Stimulated activated naive B cell treated with anti-CD40 and anti-IgM and Interleukin-4, amounts not matched to agents 10 μg/mL and 1 μg/mL and 100 μg/mL, for 72 hours (primary cell): ENCODE measurements around the gene SBK2.
"Not testable (repeated sequence)": the region's sequence is repeated elsewhere in the genome, so short reads cannot be mapped to it uniquely, and the experiment has no call there.

ENCODE experiments used
- ATAC-seq, 2 donors: fragments of 150-1000 bp; cut with Tn5 transposase; replicated peaks; 2 replicates each; pipeline ENCODE4 v1.10.0; 2021; ENCODE audit warnings: moderate library complexity in 1 of 2
- DNase-seq: peaks from one replicate; pipeline ENCODE4 v3.0.0; 2021
- H3K27ac Mint-ChIP-seq: one replicate; pipeline ENCODE4 v1.8.0; 2022; ENCODE audit warnings: mild to moderate bottlenecking, mixed read lengths
- H3K27me3 Mint-ChIP-seq, 2 donors: one replicate each; pipeline ENCODE4 v1.8.0; 2022; ENCODE audit warnings: mixed read lengths in 2 of 2
- H3K36me3 Mint-ChIP-seq, 2 donors: one replicate each; pipeline ENCODE4 v1.8.0; 2022; ENCODE audit warnings: mixed read lengths in 2 of 2, mild to moderate bottlenecking in 1 of 2
- H3K4me1 Mint-ChIP-seq, 2 donors: one replicate each; pipeline ENCODE4 v1.8.0; 2022; ENCODE audit warnings: mixed read lengths in 2 of 2, mild to moderate bottlenecking in 1 of 2
- H3K4me3 Mint-ChIP-seq, 2 donors: one replicate each; pipeline ENCODE4 v1.8.0; 2022; ENCODE audit warnings: mild to moderate bottlenecking in 2 of 2, mixed read lengths in 2 of 2, moderate library complexity in 1 of 2
- H3K9me3 Mint-ChIP-seq, 2 donors: one replicate each; pipeline ENCODE4 v1.8.0; 2022; ENCODE audit warnings: mixed read lengths in 2 of 2, mild to moderate bottlenecking in 1 of 2

Gene SBK2

GRCh38 chr19:55576746-55577145, 39.8 kb upstream of the SBK2 start:
- no peaks in the 10 kb centered on the region for H3K27me3 Mint-ChIP-seq
- peaks cover 23 to 27% of the 10 kb centered on the region in 2 donors for H3K36me3 Mint-ChIP-seq
- ATAC-seq = no peak
- DNase-seq = no peak
- peaks cover 15 to 17% of the 10 kb centered on the region in 2 donors for H3K4me1 Mint-ChIP-seq
- no peak overlapping the region for H3K27ac Mint-ChIP-seq
- H3K4me3 Mint-ChIP-seq = no peak overlapping the region
- peaks cover 2 to 4% of the 10 kb centered on the region in 2 donors for H3K9me3 Mint-ChIP-seq

- not testable (repeated sequence) for H3K4me3 Mint-ChIP-seq, H3K4me1 Mint-ChIP-seq, H3K27ac Mint-ChIP-seq, DNase-seq, ATAC-seq, H3K9me3 Mint-ChIP-seq, H3K27me3 Mint-ChIP-seq
- H3K36me3 Mint-ChIP-seq = peaks cover 18 to 22% of the 10 kb centered on the region in 2 donors
Measured at GRCh38 chr19:55573929-55574328, 37.0 kb upstream of the SBK2 start.

GRCh38 chr19:55569477-55569876, 32.5 kb upstream of the SBK2 start:
- ATAC-seq, H3K36me3 Mint-ChIP-seq, DNase-seq, H3K9me3 Mint-ChIP-seq, H3K4me3 Mint-ChIP-seq, H3K4me1 Mint-ChIP-seq, H3K27ac Mint-ChIP-seq: not testable (repeated sequence)
- peaks cover 13 to 19% of the 10 kb centered on the region in 2 donors for H3K27me3 Mint-ChIP-seq

- H3K9me3 Mint-ChIP-seq = no peaks in the 10 kb centered on the region
- no peak overlapping the region for H3K4me3 Mint-ChIP-seq
- H3K4me1 Mint-ChIP-seq = no peaks in the 10 kb centered on the region
- H3K36me3 Mint-ChIP-seq = no peaks in the 10 kb centered on the region
- no peak overlapping the region for H3K27ac Mint-ChIP-seq
- DNase-seq (no peak), ATAC-seq (no peak)
- H3K27me3 Mint-ChIP-seq = peaks cover 22 to 25% of the 10 kb centered on the region in 2 donors
Measured at GRCh38 chr19:55567708-55568328, 30.9 kb upstream of the SBK2 start.

- no peak overlapping the region for H3K4me3 Mint-ChIP-seq
- H3K36me3 Mint-ChIP-seq = no peaks in the 10 kb centered on the region
- H3K27me3 Mint-ChIP-seq = peaks cover 22 to 25% of the 10 kb centered on the region in 2 donors
- ATAC-seq (no peak), DNase-seq (no peak)
- H3K27ac Mint-ChIP-seq = no peak overlapping the region
- no peaks in the 10 kb centered on the region for H3K9me3 Mint-ChIP-seq
- H3K4me1 Mint-ChIP-seq = no peaks in the 10 kb centered on the region
Measured at GRCh38 chr19:55566823-55567222, 29.9 kb upstream of the SBK2 start.

- Mint-ChIP-seq H3K4me1 (no peaks in the 10 kb centered on the region), H3K4me3 (no peak overlapping the region), H3K36me3 (no peaks in the 10 kb centered on the region), H3K9me3 (peaks cover 3 to 4% of the 10 kb centered on the region in 2 donors), H3K27ac (no peak overlapping the region), H3K27me3 (peaks cover 25 to 39% of the 10 kb centered on the region in 2 donors)
- ATAC-seq (no peak), DNase-seq (no peak)
Measured at GRCh38 chr19:55563261-55563690, 26.3 kb upstream of the SBK2 start.

GRCh38 chr19:55559684-55560083, 22.8 kb upstream of the SBK2 start:
- H3K27ac Mint-ChIP-seq = no peak overlapping the region
- DNase-seq (no peak), ATAC-seq (no peak)
- peaks cover 12 to 22% of the 10 kb centered on the region in 2 donors for H3K27me3 Mint-ChIP-seq
- H3K9me3 Mint-ChIP-seq = peaks cover 3 to 4% of the 10 kb centered on the region in 2 donors
- H3K4me3 Mint-ChIP-seq = no peak overlapping the region
- H3K36me3 Mint-ChIP-seq = no peaks in the 10 kb centered on the region
- no peaks in the 10 kb centered on the region for H3K4me1 Mint-ChIP-seq

- no peak overlapping the region for H3K4me3 Mint-ChIP-seq
- no peak for DNase-seq
- H3K4me1 Mint-ChIP-seq = peaks cover 3 to 5% of the 10 kb centered on the region in 2 donors
- H3K27ac Mint-ChIP-seq = no peak overlapping the region
- H3K27me3 Mint-ChIP-seq = peaks cover 13 to 15% of the 10 kb centered on the region in 2 donors
- H3K36me3 Mint-ChIP-seq = no peaks in the 10 kb centered on the region
- no peaks in the 10 kb centered on the region for H3K9me3 Mint-ChIP-seq
- no peak for ATAC-seq
Measured at GRCh38 chr19:55554741-55555152, 17.8 kb upstream of the SBK2 start.

GRCh38 chr19:55554302-55554701, 17.4 kb upstream of the SBK2 start:
- DNase-seq = no peak
- Mint-ChIP-seq H3K9me3 (no peaks in the 10 kb centered on the region), H3K27ac (no peak overlapping the region), H3K36me3 (no peaks in the 10 kb centered on the region), H3K27me3 (peaks cover 13 to 15% of the 10 kb centered on the region in 2 donors), H3K4me3 (no peak overlapping the region), H3K4me1 (peaks cover 6 to 8% of the 10 kb centered on the region in 2 donors)
- ATAC-seq = no peak

GRCh38 chr19:55553217-55554182, 16.6 kb upstream of the SBK2 start:
- no peak for ATAC-seq
- Mint-ChIP-seq H3K27me3 (peaks cover 11 to 15% of the 10 kb centered on the region in 2 donors), H3K4me3 (no peak overlapping the region), H3K9me3 (no peaks in the 10 kb centered on the region), H3K4me1 (peaks cover 6 to 8% of the 10 kb centered on the region in 2 donors), H3K27ac (no peak overlapping the region), H3K36me3 (no peaks in the 10 kb centered on the region)
- DNase-seq = no peak

- Mint-ChIP-seq H3K9me3 (no peaks in the 10 kb centered on the region), H3K27me3 (peaks cover 14 to 21% of the 10 kb centered on the region in 2 donors), H3K4me1 (peaks cover 6 to 8% of the 10 kb centered on the region in 2 donors), H3K36me3 (no peaks in the 10 kb centered on the region), H3K4me3 (no peak overlapping the region), H3K27ac (no peak overlapping the region)
- ATAC-seq (no peak), DNase-seq (no peak)
Measured at GRCh38 chr19:55552620-55553019, 15.7 kb upstream of the SBK2 start.

- Mint-ChIP-seq H3K4me3 (no peak overlapping the region), H3K9me3 (no peaks in the 10 kb centered on the region), H3K27ac (no peak overlapping the region), H3K4me1 (peaks cover 8 to 11% of the 10 kb centered on the region in 2 donors), H3K36me3 (no peaks in the 10 kb centered on the region), H3K27me3 (peaks cover 18 to 25% of the 10 kb centered on the region in 2 donors)
- DNase-seq (no peak), ATAC-seq (no peak)
Measured at GRCh38 chr19:55552206-55552605, 15.3 kb upstream of the SBK2 start.

GRCh38 chr19:55550321-55550650, 13.4 kb upstream of the SBK2 start:
- no peaks in the 10 kb centered on the region for H3K9me3 Mint-ChIP-seq
- H3K27me3 Mint-ChIP-seq = peaks cover 33 to 45% of the 10 kb centered on the region in 2 donors
- H3K4me1 Mint-ChIP-seq = peaks cover 11 to 16% of the 10 kb centered on the region in 2 donors
- peak overlapping the region in 1 of 2 donors; percentile 36 for H3K4me3 Mint-ChIP-seq
- H3K27ac Mint-ChIP-seq = no peak overlapping the region
- ATAC-seq = no peak
- no peaks in the 10 kb centered on the region for H3K36me3 Mint-ChIP-seq
- no peak for DNase-seq

- Mint-ChIP-seq H3K4me3 (peak overlapping the region; percentile 31 to 36), H3K27ac (no peak overlapping the region), H3K27me3 (peaks cover 37 to 48% of the 10 kb centered on the region in 2 donors), H3K4me1 (peaks cover 11 to 16% of the 10 kb centered on the region in 2 donors), H3K36me3 (no peaks in the 10 kb centered on the region), H3K9me3 (no peaks in the 10 kb centered on the region)
- ATAC-seq (peak; percentile 54 to 67), DNase-seq (no peak)
Measured at GRCh38 chr19:55549500-55550320, 12.8 kb upstream of the SBK2 start.
